NCI-H510A (cell line): ENCODE data around the gene UBE4A.
A peak's percentile ranks its signal among the peaks of the same experiment; 100 is the strongest.

Source experiments
- DNase-seq: peaks from one replicate; lab custom pipeline; 2025; lab: John Stamatoyannopoulos, UW

UBE4A gene

GRCh38 chr11:118437208-118438125 lies 78.1 kb downstream of the UBE4A start:
- DNase-seq, result peak; percentile 44

DNA sequence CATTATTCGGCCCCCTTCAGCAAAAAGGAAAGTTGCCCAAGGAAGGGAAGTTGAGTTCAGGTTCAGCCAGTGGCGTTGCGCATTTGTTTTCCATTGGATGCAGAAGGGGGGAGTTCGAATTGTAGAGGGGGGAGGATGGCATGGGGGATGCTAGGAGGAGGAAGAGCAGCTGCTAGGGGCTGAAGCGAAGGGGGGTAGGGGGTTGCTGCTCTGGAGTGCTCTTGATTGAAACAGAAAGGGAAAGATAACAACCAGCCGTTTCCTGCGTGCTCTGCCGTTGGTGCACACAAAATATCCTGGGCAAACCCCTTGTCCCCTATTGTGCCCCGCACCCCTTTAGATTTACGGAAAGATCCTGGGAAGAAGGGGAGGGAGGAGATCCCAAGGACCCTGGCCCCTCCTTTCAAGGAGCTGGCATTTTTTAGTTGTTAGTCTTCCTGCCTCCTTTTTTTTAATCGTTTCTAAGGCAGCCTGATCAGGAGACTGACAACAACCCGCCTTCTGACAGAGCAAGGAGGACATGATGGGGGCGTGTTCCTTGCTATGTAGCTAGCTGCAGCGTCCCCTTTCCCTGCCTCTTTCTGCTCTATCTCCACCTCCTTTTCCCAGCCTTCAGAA lies 79.0 kb downstream of the UBE4A start:
- DNase-seq, result peak; percentile 57

- no peak for DNase-seq
Measured at GRCh38 chr11:118439646-118440045, 80.2 kb downstream of the UBE4A start.

DNA sequence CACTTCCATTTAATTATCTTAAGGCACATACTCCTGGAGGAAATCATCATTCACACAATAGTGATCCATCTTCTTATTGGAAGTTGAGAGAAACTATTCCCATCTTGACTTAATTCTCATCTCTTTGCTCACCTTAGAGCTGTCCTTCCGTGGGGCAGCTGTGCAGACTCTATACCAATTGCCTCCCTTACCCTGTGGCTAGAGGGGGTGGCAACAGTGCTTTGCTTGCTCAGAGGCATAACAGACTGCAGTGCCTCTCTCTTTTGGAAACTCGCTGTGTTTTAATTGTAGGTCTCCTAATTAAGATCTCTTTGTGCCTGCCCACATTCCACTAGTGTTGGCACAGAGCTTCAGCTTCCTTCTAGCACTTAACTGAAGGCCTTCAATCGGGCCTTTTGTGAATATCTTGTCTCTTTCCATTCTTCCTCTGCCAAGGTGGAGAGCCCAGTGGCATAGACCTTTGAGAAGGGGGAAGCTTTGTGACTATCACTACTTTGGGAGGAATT lies 82.4 kb downstream of the UBE4A start:
- DNase-seq, result no peak

- DNase-seq, result no peak
Measured at GRCh38 chr11:118442301-118442700, 82.9 kb downstream of the UBE4A start.

GRCh38 chr11:118442908-118443589 lies 83.6 kb downstream of the UBE4A start:
- DNase-seq, result no peak

DNA sequence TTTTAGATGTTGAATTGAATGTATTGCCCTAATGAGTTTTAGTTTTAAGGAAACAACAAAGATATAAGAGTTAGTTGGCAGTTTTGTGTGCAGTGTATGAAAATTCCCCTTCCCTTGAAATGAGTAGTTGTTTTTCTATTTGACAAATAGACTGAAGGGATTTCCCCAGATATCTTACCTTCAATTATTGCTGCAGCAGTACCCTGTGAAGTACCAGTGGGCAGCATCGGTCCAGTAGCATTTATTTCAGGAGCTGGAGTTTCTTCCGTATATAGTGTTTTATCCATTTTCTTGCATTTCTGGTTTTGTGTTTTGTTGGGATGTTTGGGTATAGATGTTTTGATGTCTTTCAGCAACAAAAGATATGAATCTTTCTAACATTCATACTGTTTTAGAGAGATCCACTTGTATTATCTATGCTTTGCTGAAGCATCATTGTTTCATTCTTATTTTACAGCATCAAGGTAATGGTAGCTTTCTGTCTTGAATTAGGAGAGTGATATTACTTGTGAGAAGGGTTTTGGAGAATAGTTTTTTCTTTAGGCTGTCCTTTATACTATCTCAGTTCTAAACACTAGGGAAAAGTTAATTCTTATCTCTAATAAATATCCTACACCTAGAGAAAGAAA lies 84.3 kb downstream of the UBE4A start:
- DNase-seq, result no peak

DNA sequence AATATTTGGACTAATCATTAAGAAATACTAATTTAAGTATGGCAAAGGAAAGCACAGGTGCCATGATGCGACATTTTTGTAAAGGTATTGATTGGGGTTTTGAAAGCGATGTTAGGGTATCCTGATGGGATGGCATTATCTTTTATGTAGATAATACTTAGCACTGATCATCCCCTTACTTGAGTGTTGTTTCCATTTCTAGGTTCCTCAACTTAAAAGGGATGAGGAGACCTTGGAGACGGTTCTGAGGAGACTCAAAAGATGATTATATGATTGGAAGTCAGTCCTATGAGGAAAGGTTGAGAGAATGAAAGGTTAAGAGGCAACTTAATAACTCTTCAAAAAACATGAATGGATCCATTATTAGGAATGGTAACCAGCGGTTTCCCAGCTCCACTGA lies 88.0 kb downstream of the UBE4A start:
- no peak for DNase-seq

DNA sequence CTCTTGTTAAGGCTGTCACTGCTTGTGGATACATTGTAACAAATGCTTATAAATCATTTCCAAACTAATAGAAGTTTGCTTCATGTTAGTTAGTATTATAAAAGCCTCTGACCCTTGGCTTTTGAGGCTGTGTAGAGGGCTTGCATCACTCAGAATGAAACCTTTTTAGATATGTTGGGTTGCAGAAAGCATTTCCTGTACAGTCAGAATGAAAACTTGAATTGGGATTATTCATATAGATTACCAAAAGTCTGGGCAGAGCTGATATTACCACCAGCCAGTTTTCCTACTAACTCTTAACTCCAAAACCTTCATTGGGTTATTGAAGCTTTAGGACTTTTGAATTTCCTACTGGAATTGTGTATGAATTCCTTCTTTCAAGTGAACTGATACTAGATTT lies 88.9 kb downstream of the UBE4A start:
- DNase-seq, result no peak
